ENCODE data around the gene AXIN2.

AXIN2 gene

DNA sequence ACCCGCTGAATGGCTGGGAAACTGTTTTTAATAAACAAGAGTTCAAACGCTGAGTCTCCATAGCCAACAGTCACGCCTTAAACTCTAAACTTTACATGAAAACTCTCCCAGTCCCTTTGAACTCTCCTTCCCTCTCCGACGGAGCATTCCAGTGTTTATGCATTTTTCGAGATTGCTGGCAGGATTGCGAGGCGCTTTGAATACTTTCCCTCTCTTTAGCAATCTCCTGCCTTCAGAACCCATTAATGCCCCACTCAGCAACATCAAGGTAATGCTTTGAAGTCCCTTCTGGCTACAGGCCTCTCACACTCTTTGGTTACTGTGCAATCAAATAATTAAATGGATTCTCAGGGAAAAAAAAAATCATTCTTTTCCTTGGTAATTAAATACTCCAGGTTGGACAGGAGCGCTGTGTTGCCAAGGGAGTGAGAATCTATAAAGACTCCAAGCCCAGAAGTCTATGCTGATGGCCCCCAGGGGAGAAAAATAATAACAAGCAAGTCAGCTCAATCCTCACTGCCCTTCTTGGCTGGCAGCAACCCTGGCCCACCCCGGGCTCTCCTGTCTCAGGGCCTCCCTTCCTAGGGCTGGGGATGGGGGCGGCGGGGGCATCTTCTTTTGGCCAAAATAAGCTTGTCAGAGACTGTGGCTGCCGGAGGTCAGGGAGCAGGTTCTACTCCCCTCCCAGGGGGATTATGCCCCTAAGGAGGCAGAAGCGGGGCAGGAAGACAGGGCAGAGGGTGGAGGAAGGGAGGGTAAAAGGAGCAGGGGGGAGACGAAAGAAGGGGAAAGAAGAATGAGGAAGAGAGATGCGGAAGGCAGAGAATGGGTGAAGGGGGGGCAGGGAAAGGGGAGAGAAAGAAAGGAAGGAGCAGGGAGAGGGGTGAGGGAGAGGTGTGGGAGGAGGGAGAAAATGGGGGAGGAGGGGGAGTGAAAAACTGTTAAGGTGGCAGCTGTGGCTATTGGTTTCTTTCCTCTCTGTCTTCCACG lies 45.2 kb downstream of the AXIN2 start:
- H3K9me3 ChIP-seq (ENCODE audit: insufficient read depth, low read length, severe bottlenecking) = no peaks in the 10 kb centered on the region
- H3K27ac ChIP-seq (ENCODE audit: low read length) = no peak overlapping the region
- H3K9ac ChIP-seq (ENCODE audit: low read depth, low read length) = no peak overlapping the region
- ATAC-seq (ENCODE audit: insufficient read depth, low read depth) (no peak), DNase-seq (no peak)
- H4K20me1 ChIP-seq (ENCODE audit: insufficient read depth, low read length) = no peaks in the 10 kb centered on the region
- no peak overlapping the region for H2AFZ ChIP-seq (ENCODE audit: low read depth, low read length)
- H3K79me2 ChIP-seq (ENCODE audit: insufficient read depth, low read length) = no peaks in the 10 kb centered on the region
- no peaks in the 10 kb centered on the region for H3K27me3 ChIP-seq (ENCODE audit: insufficient read depth, low read length, poor library complexity)
- no peak for TF ChIP-seq EZH2 (IDR thresholded peaks at IDR 0.05; ENCODE audit: borderline replicate concordance, low read depth, low read length, severe bottlenecking)
- TF ChIP-seq, protein P1, sequence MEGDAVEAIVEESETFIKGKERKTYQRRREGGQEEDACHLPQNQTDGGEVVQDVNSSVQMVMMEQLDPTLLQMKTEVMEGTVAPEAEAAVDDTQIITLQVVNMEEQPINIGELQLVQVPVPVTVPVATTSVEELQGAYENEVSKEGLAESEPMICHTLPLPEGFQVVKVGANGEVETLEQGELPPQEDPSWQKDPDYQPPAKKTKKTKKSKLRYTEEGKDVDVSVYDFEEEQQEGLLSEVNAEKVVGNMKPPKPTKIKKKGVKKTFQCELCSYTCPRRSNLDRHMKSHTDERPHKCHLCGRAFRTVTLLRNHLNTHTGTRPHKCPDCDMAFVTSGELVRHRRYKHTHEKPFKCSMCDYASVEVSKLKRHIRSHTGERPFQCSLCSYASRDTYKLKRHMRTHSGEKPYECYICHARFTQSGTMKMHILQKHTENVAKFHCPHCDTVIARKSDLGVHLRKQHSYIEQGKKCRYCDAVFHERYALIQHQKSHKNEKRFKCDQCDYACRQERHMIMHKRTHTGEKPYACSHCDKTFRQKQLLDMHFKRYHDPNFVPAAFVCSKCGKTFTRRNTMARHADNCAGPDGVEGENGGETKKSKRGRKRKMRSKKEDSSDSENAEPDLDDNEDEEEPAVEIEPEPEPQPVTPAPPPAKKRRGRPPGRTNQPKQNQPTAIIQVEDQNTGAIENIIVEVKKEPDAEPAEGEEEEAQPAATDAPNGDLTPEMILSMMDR (IDR thresholded peaks at IDR 0.05; ENCODE audit: borderline replicate concordance, extremely low read depth, low read length, poor library complexity, severe bottlenecking) = no peak
- H3K36me3 ChIP-seq (ENCODE audit: insufficient read depth, low read length) = no peaks in the 10 kb centered on the region
- no peak overlapping the region for H3K4me2 ChIP-seq (ENCODE audit: insufficient read depth, low read length)
- H3K4me1 ChIP-seq (ENCODE audit: insufficient read depth, low read length) = no peaks in the 10 kb centered on the region
- H3K4me3 ChIP-seq (ENCODE audit: low read depth in 1 of 2, low read length in 2 of 2) = no peak overlapping the region

DNA sequence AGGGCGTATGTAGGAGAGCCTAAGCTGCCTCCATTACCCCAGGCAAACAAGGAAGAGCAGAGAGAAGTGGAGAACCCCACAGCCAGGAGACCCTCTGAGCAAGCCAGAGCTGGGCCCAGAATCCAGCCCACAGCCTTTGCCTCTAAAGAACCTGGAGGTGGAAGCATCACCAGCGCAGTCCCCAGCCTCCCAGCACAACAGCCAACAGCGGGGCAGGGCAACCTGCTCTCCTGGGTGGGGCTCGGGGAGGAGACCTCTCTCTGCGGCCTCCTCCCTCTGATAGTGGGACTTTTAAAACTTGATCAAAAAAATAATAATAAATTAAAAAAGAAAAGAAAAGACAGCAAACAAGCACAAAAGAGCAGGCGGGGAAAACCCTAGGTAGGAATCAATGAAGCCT lies 45.9 kb downstream of the AXIN2 start:
- DNase-seq (no peak), ATAC-seq (ENCODE audit: insufficient read depth, low read depth) (no peak)
- no peak overlapping the region for H3K4me3 ChIP-seq (ENCODE audit: low read depth in 1 of 2, low read length in 2 of 2)
- no peak for TF ChIP-seq EZH2 (IDR thresholded peaks at IDR 0.05; ENCODE audit: borderline replicate concordance, low read depth, low read length, severe bottlenecking)
- TF ChIP-seq, protein P1 (IDR thresholded peaks at IDR 0.05; ENCODE audit: borderline replicate concordance, extremely low read depth, low read length, poor library complexity, severe bottlenecking) = no peak
- no peaks in the 10 kb centered on the region for H3K9me3 ChIP-seq (ENCODE audit: insufficient read depth, low read length, severe bottlenecking)
- H3K27ac ChIP-seq (ENCODE audit: low read length) = no peak overlapping the region
- no peak overlapping the region for H3K4me2 ChIP-seq (ENCODE audit: insufficient read depth, low read length)
- no peak overlapping the region for H3K9ac ChIP-seq (ENCODE audit: low read depth, low read length)
- no peaks in the 10 kb centered on the region for H3K36me3 ChIP-seq (ENCODE audit: insufficient read depth, low read length)
- H4K20me1 ChIP-seq (ENCODE audit: insufficient read depth, low read length) = no peaks in the 10 kb centered on the region
- no peak overlapping the region for H2AFZ ChIP-seq (ENCODE audit: low read depth, low read length)
- H3K27me3 ChIP-seq (ENCODE audit: insufficient read depth, low read length, poor library complexity) = no peaks in the 10 kb centered on the region
- H3K4me1 ChIP-seq (ENCODE audit: insufficient read depth, low read length) = no peaks in the 10 kb centered on the region
- no peaks in the 10 kb centered on the region for H3K79me2 ChIP-seq (ENCODE audit: insufficient read depth, low read length)

DNA sequence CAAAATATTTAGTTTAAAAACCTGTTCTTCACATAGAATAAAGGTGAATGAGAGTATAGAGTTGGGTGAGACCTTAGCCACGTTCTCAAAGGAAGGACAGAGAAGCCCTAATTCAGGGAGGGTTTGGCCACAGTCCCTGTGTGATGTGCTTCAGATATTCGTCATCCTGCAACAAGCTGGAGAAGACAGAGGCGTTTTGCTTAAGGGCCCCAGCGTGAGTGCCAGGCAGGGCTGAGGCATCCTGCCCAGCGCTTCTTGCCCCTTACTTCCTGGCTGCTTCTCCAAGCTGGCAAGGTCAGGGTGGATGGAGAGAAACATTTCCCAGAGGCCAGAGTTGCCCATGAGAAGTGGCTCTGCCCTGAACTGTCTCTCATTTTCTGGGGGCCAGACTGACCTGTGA lies 46.9 kb downstream of the AXIN2 start:
- Histone ChIP-seq H3K4me3 (ENCODE audit: low read depth in 1 of 2, low read length in 2 of 2) (no peak overlapping the region), H3K9me3 (ENCODE audit: insufficient read depth, low read length, severe bottlenecking) (no peaks in the 10 kb centered on the region), H3K4me2 (ENCODE audit: insufficient read depth, low read length) (no peak overlapping the region), H3K9ac (ENCODE audit: low read depth, low read length) (no peak overlapping the region), H2AFZ (ENCODE audit: low read depth, low read length) (no peak overlapping the region), H3K4me1 (ENCODE audit: insufficient read depth, low read length) (no peaks in the 10 kb centered on the region), H4K20me1 (ENCODE audit: insufficient read depth, low read length) (no peaks in the 10 kb centered on the region), H3K27me3 (ENCODE audit: insufficient read depth, low read length, poor library complexity) (no peaks in the 10 kb centered on the region), H3K79me2 (ENCODE audit: insufficient read depth, low read length) (no peaks in the 10 kb centered on the region), H3K36me3 (ENCODE audit: insufficient read depth, low read length) (no peaks in the 10 kb centered on the region), H3K27ac (ENCODE audit: low read length) (no peak overlapping the region)
- ATAC-seq (ENCODE audit: insufficient read depth, low read depth) (no peak), DNase-seq (no peak)
- TF ChIP-seq EZH2 (IDR thresholded peaks at IDR 0.05; ENCODE audit: borderline replicate concordance, low read depth, low read length, severe bottlenecking) = no peak
- TF ChIP-seq, protein P1 (IDR thresholded peaks at IDR 0.05; ENCODE audit: borderline replicate concordance, extremely low read depth, low read length, poor library complexity, severe bottlenecking) = no peak
